Thoracic aorta (tissue), 2 donors: ENCODE data around the gene RPL22. TPM values are rescaled to one million over a fixed set of nuclear protein-coding genes. Genes with fewer than 3 reads are reported as not detected.

ENCODE experiments used
- ATAC-seq: fragments of 150-250 bp; one replicate; pipeline ENCODE4 v1.8.0; 2017; ENCODE audit warnings: low read depth; ENCODE audit not compliant: insufficient number of reproducible peaks, low FRiP score
- DNase-seq: peaks from one replicate; pipeline ENCODE4 v3.0.0-alpha.2; 2020; ENCODE audit warnings: low spot score
- H3K27ac ChIP-seq, 2 donors: fragments of 200-600 bp; sonication (generic); 1 replicate in 1 of 2; 2 replicates in 1 of 2; pipeline ENCODE4 v1.5.1; 2016; ENCODE audit warnings: mild to moderate bottlenecking in 2 of 2, moderate library complexity in 2 of 2
- H3K27me3 ChIP-seq: fragments of 200-600 bp; sonication (generic); replicated peaks from 2 replicates; pipeline ENCODE4 v1.6.0; 2016; ENCODE audit warnings: mild to moderate bottlenecking; ENCODE audit not compliant: insufficient read depth
- H3K36me3 ChIP-seq: fragments of 200-600 bp; sonication (generic); one replicate; pipeline ENCODE4 v1.5.1; 2016
- H3K4me1 ChIP-seq, 2 donors: fragments of 200-600 bp; sonication (generic); 1 replicate in 1 of 2; 2 replicates in 1 of 2; pipeline versions ENCODE4 v1.5.1 to v1.6.0; 2016; ENCODE audit warnings: low read depth in 2 of 2, mild to moderate bottlenecking in 1 of 2; ENCODE audit not compliant: control insufficient read depth in 1 of 2
- H3K4me3 ChIP-seq: fragments of 200-600 bp; sonication (generic); 2 replicates; pipeline ENCODE4 v1.5.1; 2016; ENCODE audit warnings: mild to moderate bottlenecking
- H3K9me3 ChIP-seq: fragments of 200-600 bp; sonication (generic); 2 replicates; pipeline ENCODE4 v1.5.1; 2016
- CTCF ChIP-seq: fragments of 200-600 bp; sonication (generic); IDR thresholded peaks from one replicate; pipeline ENCODE4 v1.5.1; 2019; ENCODE audit warnings: antibody characterized with exemption
- total RNA-seq, 2 donors: library from RNA; depleted of rRNA; stranded (reverse); fragments of >200 nt; gene quantifications; one replicate each; pipeline versions ENCODE4 v1.1.0 to v1.2.3, GENCODE V29; 2016

The RPL22 gene
- 100 to 1,000 TPM in 1 of 2 donors, 10 to 100 TPM in 1; 80.4 to 130 TPM for total RNA-seq

GRCh38 chr1:6199298-6200187, at the start of gene RPL22:
TSS of gene RPL22 (minus strand) at chr1:6199595. CDS start at chr1:6199573, 22 bp downstream.
- H3K27me3 ChIP-seq, result no peaks in the 10 kb centered on the region
- peak within 1 kb of the TSS; percentile 86 for H3K4me3 ChIP-seq
- no peaks in the 10 kb centered on the region for H3K9me3 ChIP-seq
- peaks cover 9% of the 10 kb centered on the region for H3K36me3 ChIP-seq
- ATAC-seq (peak; percentile 98), DNase-seq (peak; percentile 97)
- peaks cover 14 to 29% of the 10 kb centered on the region in 2 donors for H3K4me1 ChIP-seq
- TF ChIP-seq CTCF, result no peak
- H3K27ac ChIP-seq, result peak within 1 kb of the TSS; percentile 80 to 85

GRCh38 chr1:6248161-6248776, 48.9 kb upstream of the RPL22 start:
- no peak for TF ChIP-seq CTCF
- no peak for ATAC-seq
- Histone ChIP-seq H3K9me3 (no peaks in the 10 kb centered on the region), H3K4me3 (no peak overlapping the region), H3K27ac (no peak overlapping the region), H3K27me3 (peaks cover 26% of the 10 kb centered on the region), H3K4me1 (peaks cover 3 to 6% of the 10 kb centered on the region in 2 donors), H3K36me3 (no peaks in the 10 kb centered on the region)
- DNase-seq, result no peak

- no peak for DNase-seq
Measured at GRCh38 chr1:6247651-6248050, 48.3 kb upstream of the RPL22 start.

GRCh38 chr1:6246497-6247467, 47.4 kb upstream of the RPL22 start:
- Histone ChIP-seq H3K4me1 (peaks cover 6 to 10% of the 10 kb centered on the region in 2 donors), H3K27me3 (peaks cover 30% of the 10 kb centered on the region), H3K9me3 (no peaks in the 10 kb centered on the region), H3K4me3 (no peak overlapping the region), H3K36me3 (no peaks in the 10 kb centered on the region), H3K27ac (no peak overlapping the region)
- ATAC-seq (no peak), DNase-seq (no peak)
- peak; percentile 99 for TF ChIP-seq CTCF

More at GRCh38 chr1:6247651-6248050, 48.3 kb upstream of the RPL22 start:
- H3K36me3 ChIP-seq, result no peaks in the 10 kb centered on the region
- ATAC-seq, result no peak
- peaks cover 30% of the 10 kb centered on the region for H3K27me3 ChIP-seq
- peaks cover 3 to 6% of the 10 kb centered on the region in 2 donors for H3K4me1 ChIP-seq
- no peak overlapping the region for H3K4me3 ChIP-seq
- no peaks in the 10 kb centered on the region for H3K9me3 ChIP-seq
- no peak for TF ChIP-seq CTCF
- H3K27ac ChIP-seq, result no peak overlapping the region
